HPDE6-E6E7 (cell line): ENCODE data around the gene AFG1L.
A peak's percentile ranks its signal among the peaks of the same experiment; 100 is the strongest.

Experiments
- DNase-seq: peaks from one replicate; pipeline ENCODE4 v3.0.0; 2011; ENCODE audit warnings: missing footprints; ENCODE audit errors: extremely low spot score

Gene AFG1L

GRCh38 chr6:108453601-108454185 is 158.8 kb downstream of the AFG1L start:
- DNase-seq, result no peak

- no peak for DNase-seq
Observed at GRCh38 chr6:108454356-108454755, 159.5 kb downstream of the AFG1L start.

GRCh38 chr6:108455688-108456087 is 160.8 kb downstream of the AFG1L start:
- DNase-seq, result no peak

GRCh38 chr6:108463784-108464183 is 168.9 kb downstream of the AFG1L start:
- DNase-seq, result no peak

GRCh38 chr6:108464418-108465097 is 169.7 kb downstream of the AFG1L start:
- DNase-seq, result no peak

- DNase-seq, result no peak
Observed at GRCh38 chr6:108465098-108465495, 170.2 kb downstream of the AFG1L start.

- DNase-seq, result no peak
Observed at GRCh38 chr6:108468346-108468745, 173.5 kb downstream of the AFG1L start.

GRCh38 chr6:108469316-108469715 is 174.5 kb downstream of the AFG1L start:
- no peak for DNase-seq

- DNase-seq, result no peak
Observed at GRCh38 chr6:108473197-108473596, 178.3 kb downstream of the AFG1L start.

- DNase-seq, result no peak
Observed at GRCh38 chr6:108476376-108476775, 181.5 kb downstream of the AFG1L start.

- DNase-seq, result no peak
Observed at GRCh38 chr6:108476847-108477430, 182.1 kb downstream of the AFG1L start.

- no peak for DNase-seq
Observed at GRCh38 chr6:108482559-108482958, 187.7 kb downstream of the AFG1L start.

- DNase-seq, result no peak
Observed at GRCh38 chr6:108484016-108484415, 189.2 kb downstream of the AFG1L start.

- no peak for DNase-seq
Observed at GRCh38 chr6:108489699-108490098, 194.8 kb downstream of the AFG1L start.

- peak; percentile 14 for DNase-seq
Observed at GRCh38 chr6:108492131-108492766, 197.4 kb downstream of the AFG1L start.

GRCh38 chr6:108494434-108494833 is 199.6 kb downstream of the AFG1L start:
- DNase-seq, result no peak

- peak; percentile 12 for DNase-seq
Observed at GRCh38 chr6:108497883-108498282, 203.0 kb downstream of the AFG1L start.

- DNase-seq, result no peak
Observed at GRCh38 chr6:108501559-108501958, 206.7 kb downstream of the AFG1L start.

GRCh38 chr6:108502832-108503231 is 208.0 kb downstream of the AFG1L start:
- DNase-seq, result no peak

- no peak for DNase-seq
Observed at GRCh38 chr6:108507316-108507715, 212.5 kb downstream of the AFG1L start.

- DNase-seq, result no peak
Observed at GRCh38 chr6:108510461-108511319, 215.8 kb downstream of the AFG1L start.
